NCI-H2171 treated with DMSO at 0.1 percent for 48 hours (cell line): ENCODE data around the gene KANK4.
"Not testable (repeated sequence)": the region's sequence is repeated elsewhere in the genome, so short reads cannot be mapped to it uniquely, and the experiment has no call there.

Source experiments
- DNase-seq: peaks from one replicate; lab custom pipeline; 2025; lab: John Stamatoyannopoulos, UW

The KANK4 gene

DNA sequence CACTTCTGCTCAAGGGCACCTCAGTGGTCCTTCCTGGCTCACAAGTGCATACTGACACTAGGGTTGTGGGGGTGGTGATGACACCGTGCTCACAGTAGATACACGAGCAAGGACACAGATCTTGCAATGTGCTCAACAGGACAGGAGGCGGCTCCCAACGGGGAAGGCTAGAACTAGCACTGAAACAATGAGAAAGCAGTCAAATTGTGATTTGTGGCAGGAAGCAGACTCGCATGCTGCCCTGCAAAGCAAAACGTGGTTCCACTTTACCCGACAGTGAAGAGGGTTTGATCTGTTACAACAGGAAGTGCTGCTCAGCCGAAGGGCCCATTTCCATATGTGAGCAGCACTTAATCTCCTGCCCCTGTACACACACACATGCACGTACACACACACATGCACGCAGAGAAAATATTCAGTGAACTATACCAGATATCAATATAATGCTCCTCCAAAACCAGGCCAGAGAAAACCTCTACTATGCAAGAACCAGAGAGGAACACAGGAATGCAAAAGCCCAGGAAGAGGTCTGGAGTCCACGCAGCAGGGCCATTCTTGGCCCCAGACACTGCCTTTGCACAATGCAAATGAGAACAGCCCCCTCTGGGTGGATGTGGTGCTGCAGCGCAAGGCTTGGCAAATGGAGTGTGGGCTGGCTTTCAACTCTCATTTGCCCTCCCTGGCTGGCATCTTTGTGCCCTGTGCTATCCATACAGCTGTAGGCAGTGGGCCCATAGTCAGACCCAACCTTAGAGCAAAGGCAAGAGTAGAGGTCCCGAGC lies 47.1 kb downstream of the KANK4 start:
- DNase-seq = no peak

GRCh38 chr1:62271134-62271533 lies 48.1 kb downstream of the KANK4 start:
- DNase-seq = no peak

DNA sequence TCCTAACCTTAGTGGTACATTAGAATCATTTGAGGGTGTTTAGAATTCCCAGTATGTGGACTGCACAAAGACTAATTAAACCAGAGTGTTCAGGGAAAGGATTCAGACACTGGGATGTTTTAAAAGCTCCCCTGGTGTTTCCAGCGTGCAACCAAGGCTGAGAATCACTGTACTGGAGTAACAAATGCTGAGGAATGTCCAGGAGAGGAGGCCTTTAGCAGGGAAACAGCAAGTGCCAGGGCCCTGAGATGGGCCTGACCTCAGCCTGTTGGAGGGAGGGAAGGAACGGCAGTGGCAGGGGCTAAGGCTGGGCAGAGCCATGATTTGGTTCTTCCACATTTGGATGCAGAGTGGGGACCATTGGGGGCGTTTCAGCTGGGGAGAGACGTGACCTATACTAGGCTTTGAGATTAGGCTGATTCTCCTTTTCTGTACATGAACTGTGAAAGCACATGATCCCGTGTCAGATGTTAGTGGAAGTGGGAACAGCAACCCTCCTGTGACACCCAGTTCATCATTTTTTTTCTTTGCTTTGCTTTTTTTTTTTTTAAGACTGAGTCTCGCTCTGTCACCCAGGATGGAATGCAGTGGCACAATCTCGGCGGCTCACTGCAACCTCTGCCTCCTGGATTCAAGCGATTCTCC lies 49.3 kb downstream of the KANK4 start:
- DNase-seq = no peak

DNA sequence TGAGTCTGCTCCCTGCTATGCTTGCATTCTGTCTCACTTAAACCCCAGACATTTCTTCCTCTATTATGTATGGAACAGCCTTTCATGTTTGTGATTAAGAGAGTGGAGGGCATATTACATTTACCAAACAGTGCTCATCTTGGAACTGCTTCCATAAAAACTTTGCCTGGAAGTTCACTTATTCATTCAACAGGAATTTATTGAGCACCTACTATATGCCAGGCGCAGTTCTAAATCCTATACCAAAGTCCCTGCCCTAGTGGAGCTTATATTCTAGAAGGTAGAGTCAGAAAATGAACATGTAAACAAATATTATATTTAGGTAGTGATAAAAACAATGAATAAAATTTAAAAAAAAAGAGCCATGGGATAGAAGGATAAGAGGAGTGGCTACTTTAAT lies 49.8 kb downstream of the KANK4 start:
- DNase-seq = no peak

GRCh38 chr1:62268315-62268714 lies 50.9 kb downstream of the KANK4 start:
- DNase-seq = no peak

DNA sequence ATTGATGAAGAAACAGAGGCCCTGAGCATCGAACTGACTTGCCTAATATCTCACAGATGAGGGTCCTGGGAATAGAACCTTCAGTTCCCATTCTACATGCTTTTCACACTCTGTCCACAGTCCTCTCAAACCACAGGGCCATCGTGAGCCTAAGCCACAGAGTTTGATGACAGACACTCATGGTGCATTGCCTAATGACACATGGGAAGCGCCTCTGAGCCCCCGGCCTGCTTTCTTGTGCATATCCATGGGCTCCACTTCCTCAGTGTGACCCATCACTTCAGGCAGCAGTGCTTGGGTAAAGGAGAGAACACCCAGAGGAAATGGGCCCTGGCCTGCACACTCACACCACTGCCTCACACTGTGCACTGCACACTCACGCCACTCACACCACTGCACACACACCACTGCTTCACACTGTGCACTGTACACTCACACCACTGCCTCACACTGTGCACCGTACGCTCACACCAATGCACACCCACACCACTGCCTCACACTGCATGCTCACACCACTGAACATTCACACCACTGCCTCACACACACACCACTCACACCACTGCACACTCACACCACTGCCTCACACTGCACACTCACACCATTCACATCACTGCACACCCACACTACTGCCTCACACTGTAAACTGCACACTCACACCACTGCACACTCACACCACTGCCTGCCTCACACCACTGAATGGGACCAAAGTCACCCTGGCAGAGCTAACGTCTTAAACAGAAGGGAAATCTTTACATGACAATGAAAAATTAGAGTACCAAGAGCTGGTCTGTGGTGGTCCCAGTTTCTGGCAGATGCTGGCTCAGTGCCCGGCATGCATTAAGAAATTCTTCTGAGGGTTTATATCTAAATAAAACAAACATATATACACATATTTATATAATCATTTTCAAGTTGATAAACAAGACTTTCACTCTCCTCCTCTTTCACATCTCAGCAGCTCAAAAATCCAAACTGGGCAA lies 53.0 kb downstream of the KANK4 start:
- no peak for DNase-seq

DNA sequence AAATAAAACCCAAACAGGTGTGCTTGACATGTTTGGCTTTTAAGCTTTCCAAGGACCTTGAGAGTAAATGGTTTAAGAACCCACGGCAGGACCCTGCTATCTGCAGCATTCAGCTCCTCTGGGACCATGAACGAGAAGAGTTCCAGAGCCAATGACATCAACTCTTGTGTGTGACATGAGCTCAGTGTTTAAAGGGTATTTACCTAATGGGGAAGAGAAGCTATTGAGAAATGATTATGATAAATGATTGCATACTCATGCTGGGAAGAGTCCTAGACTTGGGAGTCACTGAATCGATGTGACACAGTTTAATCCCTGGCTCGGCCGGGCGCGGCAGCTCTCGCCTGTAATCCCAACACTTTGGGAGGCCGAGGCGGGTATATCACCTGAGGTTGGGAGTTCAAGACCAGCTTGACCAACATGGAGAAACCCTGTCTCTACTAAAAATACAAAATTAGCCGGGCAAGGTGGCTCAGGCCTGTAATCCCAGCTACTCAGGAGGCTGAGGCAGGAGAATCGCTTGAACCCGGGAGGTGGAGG lies 55.4 kb downstream of the KANK4 start:
- no peak for DNase-seq

- no peak for DNase-seq
Observed at GRCh38 chr1:62263006-62263813, 56.0 kb downstream of the KANK4 start.

GRCh38 chr1:62260688-62261087 lies 58.5 kb downstream of the KANK4 start:
- DNase-seq = no peak

GRCh38 chr1:62259551-62259950 lies 59.7 kb downstream of the KANK4 start:
- DNase-seq = no peak

- peak; percentile 41 for DNase-seq
Observed at GRCh38 chr1:62250126-62250726, 69.0 kb downstream of the KANK4 start.

- peak; percentile 23 for DNase-seq
Observed at GRCh38 chr1:62247391-62248168, 71.7 kb downstream of the KANK4 start.

DNA sequence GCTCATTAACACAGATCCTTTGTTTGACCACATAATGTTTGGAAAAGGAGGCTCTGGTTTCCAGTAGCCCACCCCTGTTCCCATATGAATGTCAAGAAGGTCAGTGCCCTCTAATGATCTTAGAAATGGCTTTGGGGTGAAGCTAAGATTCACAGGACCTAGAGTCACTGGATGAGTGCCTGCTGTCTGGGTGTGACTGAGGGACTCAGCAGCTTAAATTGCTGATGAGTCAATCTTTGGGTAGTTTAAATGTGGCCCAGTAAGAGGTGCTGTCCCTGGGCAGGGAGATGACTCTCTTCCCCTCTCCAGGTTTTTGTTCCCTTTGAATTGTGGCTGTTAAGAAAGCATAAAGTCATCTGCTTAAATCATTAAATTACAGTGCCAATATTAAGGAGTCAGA lies 74.0 kb downstream of the KANK4 start:
- no peak for DNase-seq

DNA sequence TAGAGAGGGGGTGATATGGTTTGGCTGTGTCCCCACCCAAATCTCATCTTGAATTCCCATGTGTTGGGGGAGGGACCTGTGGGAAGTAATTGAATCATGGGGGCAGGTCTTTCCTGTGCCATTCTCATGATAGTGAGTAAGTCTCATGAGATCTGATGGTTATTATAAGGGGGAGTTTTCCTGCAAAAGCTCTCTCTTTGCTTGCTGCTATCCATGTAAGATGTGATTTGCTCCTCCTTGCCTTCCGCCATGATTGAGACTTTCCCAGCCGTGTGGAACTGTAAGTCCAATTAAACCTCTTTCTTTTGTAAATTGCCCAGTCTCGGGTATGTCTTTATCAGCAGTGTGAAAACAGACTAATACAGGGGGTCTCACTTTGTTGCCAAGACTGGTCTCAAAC lies 74.9 kb downstream of the KANK4 start:
- not testable (repeated sequence) for DNase-seq

DNA sequence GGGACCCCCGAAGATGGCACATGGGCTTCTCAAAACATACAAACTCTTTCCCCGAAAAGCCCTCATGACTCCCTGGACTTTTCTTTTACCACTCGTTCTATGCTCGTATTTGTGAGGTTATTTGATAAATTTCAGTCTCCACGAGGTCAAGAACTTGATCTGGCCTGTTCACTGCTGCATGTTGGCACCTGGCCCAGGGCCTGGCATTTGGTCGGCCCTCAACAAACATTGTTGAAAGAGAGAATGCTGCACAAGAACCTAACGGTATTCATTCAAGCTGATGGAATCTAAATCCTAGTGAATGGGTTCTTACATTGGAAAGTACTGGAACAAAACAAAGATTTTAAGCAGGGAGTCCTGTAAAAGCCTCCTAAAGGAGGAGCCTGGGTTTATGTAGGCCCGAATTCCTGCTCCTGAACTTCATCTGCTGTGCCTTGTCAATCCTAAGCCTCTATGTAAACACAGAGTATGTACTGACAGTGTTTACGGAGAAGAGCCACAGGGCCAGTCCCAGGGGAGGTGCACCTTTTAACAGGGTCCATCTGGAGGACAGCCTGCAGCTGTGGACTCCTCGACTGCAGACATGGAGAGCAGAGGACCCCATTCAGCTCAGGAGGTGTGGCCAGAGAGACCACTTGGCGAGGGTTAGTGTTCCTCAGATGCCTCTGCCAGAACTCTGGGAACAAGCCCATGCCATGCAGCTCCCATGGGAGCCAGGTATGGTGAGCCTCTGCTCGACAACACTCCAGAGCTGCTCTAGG lies 77.7 kb downstream of the KANK4 start:
- peak; percentile 64 for DNase-seq

GRCh38 chr1:62240651-62241370 lies 78.4 kb downstream of the KANK4 start:
- no peak for DNase-seq

- DNase-seq = not testable (repeated sequence)
Observed at GRCh38 chr1:62239652-62240403, 79.4 kb downstream of the KANK4 start.

GRCh38 chr1:62238507-62238906 lies 80.7 kb downstream of the KANK4 start:
- DNase-seq = no peak
